Fibroblast of pulmonary artery (primary cell): Measurements from ENCODE around the gene OR52I2.

Source experiments
- DNase-seq: peaks from one replicate; pipeline ENCODE4 v3.0.0-alpha.2; 2010; ENCODE audit warnings: low read depth
- H3K4me3 ChIP-seq: replicated peaks from 2 replicates; pipeline ENCODE4 v1.5.1; 2011; ENCODE audit warnings: low read depth, mild to moderate bottlenecking, control low read depth, low read length, moderate library complexity
- TF ChIP-seq, protein P1 (sequence below): IDR thresholded peaks from 2 replicates; pipeline ENCODE4 v1.5.1; 2011; ENCODE audit warnings: mild to moderate bottlenecking, control low read depth, low read length, inconsistent platforms; ENCODE audit errors: missing control alignments

Gene OR52I2

GRCh38 chr11:4642043-4642442 lies 60.5 kb downstream of the OR52I2 start:
- DNase-seq, result no peak
- TF ChIP-seq, protein P1, sequence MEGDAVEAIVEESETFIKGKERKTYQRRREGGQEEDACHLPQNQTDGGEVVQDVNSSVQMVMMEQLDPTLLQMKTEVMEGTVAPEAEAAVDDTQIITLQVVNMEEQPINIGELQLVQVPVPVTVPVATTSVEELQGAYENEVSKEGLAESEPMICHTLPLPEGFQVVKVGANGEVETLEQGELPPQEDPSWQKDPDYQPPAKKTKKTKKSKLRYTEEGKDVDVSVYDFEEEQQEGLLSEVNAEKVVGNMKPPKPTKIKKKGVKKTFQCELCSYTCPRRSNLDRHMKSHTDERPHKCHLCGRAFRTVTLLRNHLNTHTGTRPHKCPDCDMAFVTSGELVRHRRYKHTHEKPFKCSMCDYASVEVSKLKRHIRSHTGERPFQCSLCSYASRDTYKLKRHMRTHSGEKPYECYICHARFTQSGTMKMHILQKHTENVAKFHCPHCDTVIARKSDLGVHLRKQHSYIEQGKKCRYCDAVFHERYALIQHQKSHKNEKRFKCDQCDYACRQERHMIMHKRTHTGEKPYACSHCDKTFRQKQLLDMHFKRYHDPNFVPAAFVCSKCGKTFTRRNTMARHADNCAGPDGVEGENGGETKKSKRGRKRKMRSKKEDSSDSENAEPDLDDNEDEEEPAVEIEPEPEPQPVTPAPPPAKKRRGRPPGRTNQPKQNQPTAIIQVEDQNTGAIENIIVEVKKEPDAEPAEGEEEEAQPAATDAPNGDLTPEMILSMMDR, result no peak
- no peak overlapping the region for H3K4me3 ChIP-seq
